ENCODE data around the gene EPB41L2. TPM values are rescaled to one million over a fixed set of nuclear protein-coding genes. Genes with fewer than 3 reads are reported as not detected.
"Not testable (repeated sequence)": the region's sequence is repeated elsewhere in the genome, so short reads cannot be mapped to it uniquely, and the experiment has no call there.

The EPB41L2 gene
- total RNA-seq, 2 experiments from 2014 or later, result 9.5 to 12.3 TPM

DNA sequence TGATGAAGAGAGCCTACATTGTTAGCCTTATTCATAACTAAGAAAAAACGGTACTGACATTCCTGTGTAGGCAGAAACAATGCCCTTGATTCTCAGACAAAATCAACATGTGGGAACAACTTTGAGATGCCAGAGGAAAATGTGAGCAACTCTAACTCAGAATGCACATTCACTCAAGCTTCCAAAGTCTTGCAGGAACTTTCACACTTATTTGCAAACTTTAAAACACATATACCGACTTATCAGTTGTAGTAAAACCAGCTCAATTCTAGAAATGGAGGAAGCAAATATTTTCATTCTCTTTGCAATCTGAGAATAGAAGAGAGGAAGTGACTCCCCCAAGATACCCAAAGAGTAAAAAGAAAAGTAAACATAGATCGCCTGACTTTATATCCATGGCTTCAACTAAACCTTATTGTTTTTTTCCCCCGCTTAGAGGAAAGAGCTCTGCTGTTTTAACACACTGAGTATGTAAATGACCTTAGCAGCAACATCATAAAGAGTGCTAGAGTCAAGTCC lies 117.6 kb downstream of the EPB41L2 start:
- no peaks in the 10 kb centered on the region for H3K27me3 Mint-ChIP-seq
- no peak overlapping the region for H3K4me3 Mint-ChIP-seq
- no peak for DNase-seq
- H3K36me3 Mint-ChIP-seq (ENCODE audit: low read depth), result no peaks in the 10 kb centered on the region
- Histone ChIP-seq H3K9me3 (ENCODE audit: control insufficient read depth in 1 of 2, insufficient read depth in 1 of 2, low read length in 2 of 2) (no peaks in the 10 kb centered on the region), H3K27me3 (ENCODE audit: control insufficient read depth in 1 of 2, insufficient read depth in 2 of 2, low read length in 2 of 2) (no peaks in the 10 kb centered on the region), H3K27ac (ENCODE audit: low read depth in 1 of 2, low read length in 2 of 2) (no peak overlapping the region), H3K4me3 (ENCODE audit: low read length) (no peak overlapping the region), H3K4me1 (ENCODE audit: insufficient read depth, low read length) (no peaks in the 10 kb centered on the region), H3K36me3 (ENCODE audit: insufficient read depth, low read length) (no peaks in the 10 kb centered on the region)
- no peaks in the 10 kb centered on the region for H3K4me1 Mint-ChIP-seq (ENCODE audit: low read depth)
- POLR2A ChIA-PET, result no interaction called here
- intact Hi-C loops (cut with DNase I, micrococcal nuclease), result no loop called here
- TF ChIP-seq, protein P1, sequence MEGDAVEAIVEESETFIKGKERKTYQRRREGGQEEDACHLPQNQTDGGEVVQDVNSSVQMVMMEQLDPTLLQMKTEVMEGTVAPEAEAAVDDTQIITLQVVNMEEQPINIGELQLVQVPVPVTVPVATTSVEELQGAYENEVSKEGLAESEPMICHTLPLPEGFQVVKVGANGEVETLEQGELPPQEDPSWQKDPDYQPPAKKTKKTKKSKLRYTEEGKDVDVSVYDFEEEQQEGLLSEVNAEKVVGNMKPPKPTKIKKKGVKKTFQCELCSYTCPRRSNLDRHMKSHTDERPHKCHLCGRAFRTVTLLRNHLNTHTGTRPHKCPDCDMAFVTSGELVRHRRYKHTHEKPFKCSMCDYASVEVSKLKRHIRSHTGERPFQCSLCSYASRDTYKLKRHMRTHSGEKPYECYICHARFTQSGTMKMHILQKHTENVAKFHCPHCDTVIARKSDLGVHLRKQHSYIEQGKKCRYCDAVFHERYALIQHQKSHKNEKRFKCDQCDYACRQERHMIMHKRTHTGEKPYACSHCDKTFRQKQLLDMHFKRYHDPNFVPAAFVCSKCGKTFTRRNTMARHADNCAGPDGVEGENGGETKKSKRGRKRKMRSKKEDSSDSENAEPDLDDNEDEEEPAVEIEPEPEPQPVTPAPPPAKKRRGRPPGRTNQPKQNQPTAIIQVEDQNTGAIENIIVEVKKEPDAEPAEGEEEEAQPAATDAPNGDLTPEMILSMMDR (IDR thresholded peaks at IDR 0.05), result no peak
- H3K27ac Mint-ChIP-seq, result no peak overlapping the region
- CTCF ChIA-PET, result no interaction called here
- no peak for ATAC-seq (ENCODE audit: poor library complexity)
- no peaks in the 10 kb centered on the region for H3K9me3 Mint-ChIP-seq

DNA sequence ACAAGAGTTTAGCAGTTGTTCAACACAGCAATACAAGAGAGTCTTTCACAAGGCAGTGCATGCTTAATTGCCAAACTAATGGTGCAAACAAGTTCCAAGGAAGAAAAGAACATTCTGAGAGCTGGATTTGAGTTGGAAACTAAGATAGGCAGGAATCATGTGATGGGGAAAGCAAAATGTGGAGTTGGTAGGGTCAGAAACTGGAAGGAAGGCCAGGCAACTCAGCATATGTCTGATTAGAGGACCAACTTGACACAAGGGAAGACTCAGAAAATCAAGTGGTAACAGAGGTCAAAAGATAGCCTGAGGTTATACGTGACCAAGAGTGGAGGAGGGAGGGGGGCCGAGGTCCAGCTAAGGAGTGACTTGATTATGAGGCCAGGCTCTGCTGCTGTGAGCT lies 118.6 kb downstream of the EPB41L2 start:
- no peaks in the 10 kb centered on the region for H3K9me3 ChIP-seq (ENCODE audit: control insufficient read depth in 1 of 2, insufficient read depth in 1 of 2, low read length in 2 of 2)
- no peaks in the 10 kb centered on the region for H3K4me1 ChIP-seq (ENCODE audit: insufficient read depth, low read length)
- H3K4me1 Mint-ChIP-seq (ENCODE audit: low read depth), result no peaks in the 10 kb centered on the region
- H3K9me3 Mint-ChIP-seq, result no peaks in the 10 kb centered on the region
- no peak overlapping the region for H3K4me3 Mint-ChIP-seq
- no peaks in the 10 kb centered on the region for H3K36me3 ChIP-seq (ENCODE audit: insufficient read depth, low read length)
- H3K27ac Mint-ChIP-seq, result no peak overlapping the region
- H3K27ac ChIP-seq (ENCODE audit: low read depth in 1 of 2, low read length in 2 of 2), result no peak overlapping the region
- H3K4me3 ChIP-seq (ENCODE audit: low read length), result no peak overlapping the region
- POLR2A ChIA-PET, result no interaction called here
- no peaks in the 10 kb centered on the region for H3K27me3 ChIP-seq (ENCODE audit: control insufficient read depth in 1 of 2, insufficient read depth in 2 of 2, low read length in 2 of 2)
- no peak for DNase-seq
- CTCF ChIA-PET, result no interaction called here
- TF ChIP-seq, protein P1 (IDR thresholded peaks at IDR 0.05), result no peak
- no peaks in the 10 kb centered on the region for H3K36me3 Mint-ChIP-seq (ENCODE audit: low read depth)
- ATAC-seq (ENCODE audit: poor library complexity), result no peak
- H3K27me3 Mint-ChIP-seq, result no peaks in the 10 kb centered on the region
- intact Hi-C loops (cut with DNase I, micrococcal nuclease), result no loop called here

DNA sequence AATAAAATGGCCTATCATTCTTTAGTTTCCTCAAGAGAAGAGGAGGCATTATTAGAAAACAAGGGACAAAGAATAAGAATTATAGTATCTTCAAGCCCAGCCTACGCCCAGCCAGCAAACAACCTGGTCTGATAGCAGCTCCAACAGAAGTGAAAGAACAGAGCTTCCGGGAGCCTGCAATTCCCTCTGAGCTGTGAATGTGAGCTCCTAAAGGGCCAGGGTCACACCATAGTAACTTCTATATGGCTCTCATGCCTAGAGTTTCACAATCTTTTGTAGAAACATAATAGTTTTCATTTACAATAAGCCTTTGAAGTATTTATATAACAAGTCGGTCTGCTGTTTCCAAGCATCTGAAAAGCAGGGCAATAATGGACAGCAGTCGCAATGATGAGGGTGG lies 119.3 kb downstream of the EPB41L2 start:
- CTCF ChIA-PET, result no interaction called here

DNA sequence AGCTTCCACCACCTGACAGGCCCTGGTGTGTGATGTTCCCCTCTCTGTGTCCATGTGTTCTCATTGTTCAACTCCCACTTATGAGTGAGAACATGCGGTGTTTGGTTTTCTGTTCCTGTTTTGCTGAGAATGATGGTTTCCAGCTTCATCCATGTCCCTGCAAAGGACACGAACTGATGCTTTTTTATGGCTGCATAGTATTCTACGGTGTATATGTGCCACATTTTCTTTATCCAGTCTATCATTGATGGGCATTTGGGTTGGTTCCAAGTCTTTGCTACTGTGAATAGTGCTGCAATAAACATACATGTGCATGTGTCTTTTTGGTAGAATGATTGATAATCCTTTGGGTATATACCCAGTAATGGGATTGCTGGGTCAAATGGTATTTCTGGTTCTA lies 120.3 kb downstream of the EPB41L2 start:
- H3K4me1 ChIP-seq (ENCODE audit: insufficient read depth, low read length); H3K9me3 ChIP-seq (ENCODE audit: control insufficient read depth in 1 of 2, insufficient read depth in 1 of 2, low read length in 2 of 2); ATAC-seq (ENCODE audit: poor library complexity); H3K27me3 Mint-ChIP-seq; H3K36me3 Mint-ChIP-seq (ENCODE audit: low read depth); H3K9me3 Mint-ChIP-seq; POLR2A ChIA-PET; H3K4me1 Mint-ChIP-seq (ENCODE audit: low read depth); H3K27me3 ChIP-seq (ENCODE audit: control insufficient read depth in 1 of 2, insufficient read depth in 2 of 2, low read length in 2 of 2); DNase-seq; CTCF ChIA-PET; H3K36me3 ChIP-seq (ENCODE audit: insufficient read depth, low read length); intact Hi-C loops (cut with DNase I, micrococcal nuclease); H3K4me3 Mint-ChIP-seq; H3K27ac ChIP-seq (ENCODE audit: low read depth in 1 of 2, low read length in 2 of 2); H3K27ac Mint-ChIP-seq; H3K4me3 ChIP-seq (ENCODE audit: low read length): not testable (repeated sequence)

More for the DNA sequence above, 119.3 kb downstream of the EPB41L2 start:
- H3K36me3 Mint-ChIP-seq (ENCODE audit: low read depth), result no peaks in the 10 kb centered on the region
- Histone ChIP-seq H3K4me3 (ENCODE audit: low read length) (no peak overlapping the region), H3K36me3 (ENCODE audit: insufficient read depth, low read length) (no peaks in the 10 kb centered on the region), H3K27me3 (ENCODE audit: control insufficient read depth in 1 of 2, insufficient read depth in 2 of 2, low read length in 2 of 2) (no peaks in the 10 kb centered on the region), H3K9me3 (ENCODE audit: control insufficient read depth in 1 of 2, insufficient read depth in 1 of 2, low read length in 2 of 2) (no peaks in the 10 kb centered on the region), H3K27ac (ENCODE audit: low read depth in 1 of 2, low read length in 2 of 2) (no peak overlapping the region), H3K4me1 (ENCODE audit: insufficient read depth, low read length) (no peaks in the 10 kb centered on the region)
- TF ChIP-seq, protein P1 (IDR thresholded peaks at IDR 0.05), result no peak
- no peaks in the 10 kb centered on the region for H3K27me3 Mint-ChIP-seq
- POLR2A ChIA-PET, result no interaction called here
- no peaks in the 10 kb centered on the region for H3K9me3 Mint-ChIP-seq
- intact Hi-C loops (cut with DNase I, micrococcal nuclease), result no loop called here
- no peaks in the 10 kb centered on the region for H3K4me1 Mint-ChIP-seq (ENCODE audit: low read depth)
- ATAC-seq (ENCODE audit: poor library complexity) (no peak), DNase-seq (no peak)
- H3K4me3 Mint-ChIP-seq, result no peak overlapping the region
- no peak overlapping the region for H3K27ac Mint-ChIP-seq

Data from CD4-positive, alpha-beta T cell (primary cell).